Measurements from ENCODE around the gene TMEM101. TPM values are rescaled to one million over a fixed set of nuclear protein-coding genes. Genes with fewer than 3 reads are reported as not detected.
A peak's percentile ranks its signal among the peaks of the same experiment; 100 is the strongest.

The TMEM101 gene
- total and polyA plus RNA-seq, 4 donors, result 28.7 to 43.5 (median 33.1) TPM

DNA sequence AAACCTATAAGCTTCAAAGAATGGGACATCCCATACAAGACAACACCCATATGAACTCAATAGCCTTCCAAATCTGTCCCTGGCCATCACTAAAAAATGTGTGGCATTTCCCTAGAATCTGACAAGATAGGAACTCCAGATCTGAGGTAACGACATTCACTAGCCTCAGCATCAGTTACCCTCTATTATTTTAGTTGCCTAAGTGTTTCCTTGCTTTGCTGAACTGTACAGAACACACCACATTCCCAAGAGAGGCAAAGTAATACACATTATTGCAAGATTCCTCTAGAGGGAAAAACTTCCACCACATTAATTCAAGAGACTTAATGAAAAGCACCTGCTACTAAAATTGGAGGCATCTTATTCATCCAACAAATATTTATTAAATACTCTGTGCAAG lies 46.7 kb upstream of the TMEM101 start:
- Histone ChIP-seq H3K9ac (ENCODE audit: insufficient read depth in 1 of 2, low read length in 2 of 2) (no peak overlapping the region), H3K4me1 (ENCODE audit: control insufficient read depth in 5 of 5, insufficient read depth in 5 of 5, low read length in 5 of 5) (peaks cover 0 to 22% (median 3%) of the 10 kb centered on the region in 5 donors), H3K4me3 (no peak overlapping the region), H3K27ac (ENCODE audit: low read depth in 1 of 2, low read length in 1 of 2) (no peak overlapping the region), H3K27me3 (ENCODE audit: control insufficient read depth in 3 of 3, insufficient read depth in 3 of 3, low read length in 2 of 3) (no peaks in the 10 kb centered on the region), H3K36me3 (ENCODE audit: control insufficient read depth in 4 of 4, insufficient read depth in 4 of 4, low read length in 4 of 4) (peaks cover 0 to 17% (median 12%) of the 10 kb centered on the region in 4 donors), H3K9me3 (ENCODE audit: control insufficient read depth in 4 of 4, insufficient read depth in 3 of 4, low read length in 3 of 4) (no peaks in the 10 kb centered on the region)
- no peak for ATAC-seq (ENCODE audit: insufficient read depth, low FRiP score)
- no peak for DNase-seq
- TF ChIP-seq, protein P1, sequence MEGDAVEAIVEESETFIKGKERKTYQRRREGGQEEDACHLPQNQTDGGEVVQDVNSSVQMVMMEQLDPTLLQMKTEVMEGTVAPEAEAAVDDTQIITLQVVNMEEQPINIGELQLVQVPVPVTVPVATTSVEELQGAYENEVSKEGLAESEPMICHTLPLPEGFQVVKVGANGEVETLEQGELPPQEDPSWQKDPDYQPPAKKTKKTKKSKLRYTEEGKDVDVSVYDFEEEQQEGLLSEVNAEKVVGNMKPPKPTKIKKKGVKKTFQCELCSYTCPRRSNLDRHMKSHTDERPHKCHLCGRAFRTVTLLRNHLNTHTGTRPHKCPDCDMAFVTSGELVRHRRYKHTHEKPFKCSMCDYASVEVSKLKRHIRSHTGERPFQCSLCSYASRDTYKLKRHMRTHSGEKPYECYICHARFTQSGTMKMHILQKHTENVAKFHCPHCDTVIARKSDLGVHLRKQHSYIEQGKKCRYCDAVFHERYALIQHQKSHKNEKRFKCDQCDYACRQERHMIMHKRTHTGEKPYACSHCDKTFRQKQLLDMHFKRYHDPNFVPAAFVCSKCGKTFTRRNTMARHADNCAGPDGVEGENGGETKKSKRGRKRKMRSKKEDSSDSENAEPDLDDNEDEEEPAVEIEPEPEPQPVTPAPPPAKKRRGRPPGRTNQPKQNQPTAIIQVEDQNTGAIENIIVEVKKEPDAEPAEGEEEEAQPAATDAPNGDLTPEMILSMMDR (IDR thresholded peaks at IDR 0.05; ENCODE audit: control extremely low read depth, extremely low read depth), result no peak
- 65 to 88% methylated on average over 1 of the region's 1 CpG for WGBS, 2 donors

DNA sequence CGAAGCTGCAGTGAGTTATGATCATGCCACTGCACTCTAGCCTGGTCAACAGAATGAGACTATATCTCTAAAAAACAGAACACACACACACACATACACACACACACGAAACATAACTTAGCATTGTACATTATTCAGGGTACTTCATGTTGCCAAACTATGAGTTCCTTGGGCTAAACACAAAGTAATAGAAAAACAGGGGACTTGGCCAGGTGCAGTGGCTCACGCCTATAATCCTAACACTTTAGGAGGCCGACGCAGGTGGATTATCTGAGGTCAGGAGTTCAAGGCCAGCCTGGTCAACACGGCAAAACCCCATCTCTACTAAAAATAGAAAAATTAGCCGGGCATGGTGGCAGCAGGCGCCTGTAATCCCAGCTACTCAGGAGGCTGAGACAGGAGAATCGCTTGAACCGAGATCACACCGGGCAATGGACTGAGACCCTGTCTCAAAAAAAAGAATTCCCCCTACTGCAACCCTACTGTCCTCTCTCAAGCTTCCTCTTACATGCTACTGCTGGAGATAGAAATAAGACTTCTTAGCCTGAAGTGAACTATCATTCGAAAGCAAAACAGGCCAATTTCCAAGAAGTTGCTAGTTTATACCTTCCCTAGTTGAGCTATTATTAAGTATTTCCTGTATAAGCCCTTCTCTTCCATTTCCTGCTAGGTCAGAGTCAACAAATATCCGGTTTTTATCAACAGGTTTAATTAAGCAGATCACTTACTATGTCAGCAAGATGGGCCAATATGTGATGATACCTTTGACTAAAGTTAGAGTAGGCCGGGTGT lies 44.5 kb upstream of the TMEM101 start:
- 88 to 90% methylated on average over 14 of the region's 14 CpGs for WGBS, 2 donors
- no peak for ATAC-seq (ENCODE audit: insufficient read depth, low FRiP score)
- H3K4me3 ChIP-seq, result no peak overlapping the region
- H3K27ac ChIP-seq (ENCODE audit: low read depth in 1 of 2, low read length in 1 of 2), result no peak overlapping the region
- peaks cover 0 to 21% (median 15%) of the 10 kb centered on the region in 4 donors for H3K36me3 ChIP-seq (ENCODE audit: control insufficient read depth in 4 of 4, insufficient read depth in 4 of 4, low read length in 4 of 4)
- TF ChIP-seq, protein P1 (IDR thresholded peaks at IDR 0.05; ENCODE audit: control extremely low read depth, extremely low read depth), result no peak
- no peak overlapping the region for H3K9ac ChIP-seq (ENCODE audit: insufficient read depth in 1 of 2, low read length in 2 of 2)
- H3K27me3 ChIP-seq (ENCODE audit: control insufficient read depth in 3 of 3, insufficient read depth in 3 of 3, low read length in 2 of 3), result no peaks in the 10 kb centered on the region
- no peak for DNase-seq
- H3K4me1 ChIP-seq (ENCODE audit: control insufficient read depth in 5 of 5, insufficient read depth in 5 of 5, low read length in 5 of 5), result peaks cover 0 to 21% (median 0%) of the 10 kb centered on the region in 5 donors
- H3K9me3 ChIP-seq (ENCODE audit: control insufficient read depth in 4 of 4, insufficient read depth in 3 of 4, low read length in 3 of 4), result no peaks in the 10 kb centered on the region

DNA sequence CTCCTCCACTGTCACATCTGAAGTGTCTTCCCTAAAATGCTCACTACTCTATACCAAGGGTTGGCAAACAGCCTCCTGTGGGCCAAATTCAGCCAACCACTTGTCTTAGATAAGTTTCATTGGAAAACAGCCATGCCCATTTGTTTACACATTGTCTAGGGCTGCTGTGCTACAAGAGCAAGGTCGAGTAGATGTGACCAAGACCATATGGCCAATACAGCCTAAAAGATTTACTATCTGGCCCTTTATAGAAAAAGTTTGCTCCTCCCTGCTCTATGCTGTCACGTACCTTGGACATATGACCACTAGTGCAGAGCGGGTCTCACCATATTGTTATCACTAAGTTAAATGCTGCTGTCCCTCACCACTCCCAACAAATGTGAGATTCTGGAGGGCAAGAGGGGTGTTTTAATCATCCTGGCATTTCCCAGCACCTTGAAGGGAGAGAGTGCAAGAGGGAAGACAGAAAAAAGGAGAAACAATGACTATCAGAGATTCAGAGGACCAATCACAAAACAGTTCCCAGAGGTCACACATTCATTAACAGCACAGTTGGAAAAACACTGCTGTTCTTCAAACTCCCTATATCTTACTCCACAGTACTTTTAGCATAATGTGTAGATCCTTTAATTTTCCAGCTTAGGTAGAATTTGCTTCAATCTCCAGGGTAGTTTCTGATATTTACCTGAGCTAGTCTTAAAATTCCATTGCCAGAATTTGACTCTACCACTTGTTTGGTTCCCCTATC lies 38.5 kb upstream of the TMEM101 start:
- Histone ChIP-seq H3K27ac (ENCODE audit: low read depth in 1 of 2, low read length in 1 of 2) (no peak overlapping the region), H3K4me3 (no peak overlapping the region), H3K27me3 (ENCODE audit: control insufficient read depth in 3 of 3, insufficient read depth in 3 of 3, low read length in 2 of 3) (no peaks in the 10 kb centered on the region), H3K36me3 (ENCODE audit: control insufficient read depth in 4 of 4, insufficient read depth in 4 of 4, low read length in 4 of 4) (peaks cover 10 to 43% (median 15%) of the 10 kb centered on the region in 4 donors), H3K4me1 (ENCODE audit: control insufficient read depth in 5 of 5, insufficient read depth in 5 of 5, low read length in 5 of 5) (peaks cover 2 to 13% (median 9%) of the 10 kb centered on the region in 5 donors), H3K9ac (ENCODE audit: insufficient read depth in 1 of 2, low read length in 2 of 2) (no peak overlapping the region), H3K9me3 (ENCODE audit: control insufficient read depth in 4 of 4, insufficient read depth in 3 of 4, low read length in 3 of 4) (no peaks in the 10 kb centered on the region)
- TF ChIP-seq, protein P1 (IDR thresholded peaks at IDR 0.05; ENCODE audit: control extremely low read depth, extremely low read depth), result no peak
- peak in 1 of 3 donors; percentile 24 for DNase-seq
- WGBS, 2 donors, result 54 to 66% methylated on average over 3 of the region's 3 CpGs
- ATAC-seq (ENCODE audit: insufficient read depth, low FRiP score), result no peak

All from lung (tissue), 12 donors.